Measurements from ENCODE around the gene AGBL3. TPM values are rescaled to one million over a fixed set of nuclear protein-coding genes. Genes with fewer than 3 reads are reported as not detected.
A peak's percentile ranks its signal among the peaks of the same experiment; 100 is the strongest.

The AGBL3 gene
- total and polyA plus RNA-seq, 9 of the 15 experiments (the other 6 are each of a cell fraction or from before 2014, with no cell fraction given) = 0.54 to 2.9 (median 1.7) TPM

GRCh38 chr7:135160098-135160857 is 174.0 kb downstream of the AGBL3 start (continued):
- TF ChIP-seq ZBTB12 (CRISPR knock-in tag; IDR thresholded peaks at IDR 0.05) (0 out of 2 replicates have a peak, but pooled peaks have one; percentile 14), TSC22D4 (tag; IDR thresholded peaks at IDR 0.05) (no peak), NR4A1 (CRISPR knock-in tag; IDR thresholded peaks at IDR 0.05) (no peak), NR4A1 (tag; IDR thresholded peaks at IDR 0.05) (no peak), ZBTB17 (CRISPR knock-in tag; IDR thresholded peaks at IDR 0.05) (no peak), MYC (IDR thresholded peaks at IDR 0.05; ENCODE audit: low read depth, low read length) (peak; percentile 68), MYC (CRISPR knock-in tag; IDR thresholded peaks at IDR 0.05; ENCODE audit: borderline replicate concordance, low read depth) (no peak; the same call in 1 of the 2 replicates), CUX1 (CRISPR knock-in tag; IDR thresholded peaks at IDR 0.05) (0 out of 2 replicates have a peak, but pooled peaks have one; percentile 13), ZNF668 (CRISPR knock-in tag; IDR thresholded peaks at IDR 0.05) (no peak; the same call in none of the 2 replicates), U2AF1 (optimal IDR thresholded peaks at IDR 0.05; ENCODE audit: low read depth, low read length) (no peak), ZNF592 (IDR thresholded peaks at IDR 0.05) (peak; percentile 95), KAT2B (IDR thresholded peaks at IDR 0.05; ENCODE audit: low read depth, low read length) (no peak), ZFP30 (CRISPR knock-in tag; IDR thresholded peaks at IDR 0.05; ENCODE audit: borderline replicate concordance) (no peak), ATF4 (CRISPR knock-in tag; IDR thresholded peaks at IDR 0.05) (0 out of 2 replicates have a peak, but pooled peaks have one; percentile 11), PHB (CRISPR knock-in tag; IDR thresholded peaks at IDR 0.05) (no peak), ZFX (CRISPR knock-in tag; IDR thresholded peaks at IDR 0.05) (0 out of 2 replicates have a peak, but pooled peaks have one; percentile 21)
